HG02938 (cell line): ENCODE measurements around the gene CIC.
"Not testable (repeated sequence)": the region's sequence is repeated elsewhere in the genome, so short reads cannot be mapped to it uniquely, and the experiment has no call there.

Experiments used
- ATAC-seq: cut with Tn5 transposase; IDR thresholded peaks from one replicate; pipeline ENCODE4 v1.9.1; 2021; ENCODE audit warnings: mild to moderate bottlenecking, moderate library complexity; ENCODE audit not compliant: unreplicated experiment

CIC gene

DNA sequence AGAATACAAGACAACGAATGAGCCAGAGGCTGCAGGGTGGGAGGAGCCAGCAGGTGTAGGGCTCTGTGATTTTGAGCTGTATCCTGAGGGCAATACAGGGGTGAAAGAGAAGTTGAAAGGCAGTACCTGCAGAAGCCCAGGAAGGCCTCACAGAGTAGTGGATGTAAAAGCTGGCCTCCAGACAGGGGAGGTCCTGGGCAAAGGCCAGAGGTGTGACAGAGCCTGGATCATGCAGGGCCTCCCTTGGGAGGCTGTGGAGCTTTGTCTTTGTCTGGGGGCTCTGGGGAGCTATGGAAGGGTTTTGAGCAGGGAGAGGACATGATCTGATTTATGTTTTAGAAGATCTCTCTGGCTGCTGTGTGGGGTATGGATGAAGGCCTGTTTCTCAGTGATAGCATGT is 59.1 kb downstream of the CIC start:
- no peak for ATAC-seq

DNA sequence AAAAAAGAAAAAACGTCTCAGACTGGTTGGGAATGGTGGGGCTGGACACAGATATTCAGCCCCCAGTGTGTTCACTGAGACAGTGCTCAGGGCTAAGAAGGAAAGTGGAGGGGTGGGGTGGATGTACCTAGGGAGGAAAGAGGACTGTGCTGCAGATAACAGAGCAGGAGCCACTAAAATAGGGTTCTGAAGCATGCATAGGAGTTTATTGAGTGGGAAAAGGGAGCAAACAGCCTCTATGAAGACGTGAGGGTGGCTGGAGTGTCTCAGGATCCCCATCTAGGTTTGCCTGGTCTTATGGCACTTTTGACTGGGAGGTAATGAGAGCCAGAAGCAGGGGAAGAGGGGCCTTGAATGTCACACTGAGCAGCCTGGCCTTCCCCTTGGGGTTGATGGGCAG is 59.8 kb downstream of the CIC start:
- ATAC-seq: no peak

DNA sequence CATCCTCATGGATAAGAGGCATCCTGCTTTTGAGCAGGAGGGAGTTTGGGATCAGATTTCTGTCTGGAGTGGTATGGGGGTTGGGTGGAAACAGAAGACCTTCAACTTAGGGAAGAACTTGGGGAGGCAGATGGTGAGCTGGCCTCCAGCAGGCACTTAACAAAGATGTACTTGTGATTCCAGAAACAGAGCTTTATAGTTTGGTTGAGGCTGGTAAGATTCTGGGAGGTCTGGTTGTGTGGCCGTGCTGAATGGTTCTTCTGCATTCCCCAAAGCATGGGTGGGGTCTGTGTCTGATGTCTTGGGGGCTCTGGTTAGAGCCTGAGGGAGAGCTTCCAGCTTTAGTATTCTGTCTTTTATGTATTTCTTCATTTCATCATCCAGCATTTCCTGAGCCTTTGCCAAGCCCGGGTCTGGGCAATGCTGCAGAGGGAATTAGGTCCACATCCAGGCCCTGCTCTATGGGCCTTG is 61.2 kb downstream of the CIC start:
- ATAC-seq: no peak

DNA sequence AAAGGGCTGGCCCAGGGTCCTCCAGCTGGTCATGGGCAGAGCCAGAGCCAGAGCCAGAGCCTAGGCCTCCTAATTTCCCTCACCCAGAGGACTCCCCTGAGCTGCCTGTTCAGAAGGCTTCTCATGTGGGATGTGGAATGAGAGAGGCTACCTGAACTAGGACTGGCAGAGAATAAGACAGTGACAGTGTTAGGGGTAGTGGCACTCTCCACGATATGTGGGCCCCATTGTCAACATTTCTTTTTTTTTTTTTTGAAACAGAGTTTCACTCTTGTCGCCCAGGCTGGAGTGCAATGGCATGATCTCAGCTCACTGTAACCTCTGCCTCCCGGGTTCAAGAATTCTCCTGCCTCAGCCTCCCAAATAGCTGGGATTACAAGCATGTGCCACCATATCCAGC is 62.3 kb downstream of the CIC start:
- ATAC-seq: not testable (repeated sequence)

DNA sequence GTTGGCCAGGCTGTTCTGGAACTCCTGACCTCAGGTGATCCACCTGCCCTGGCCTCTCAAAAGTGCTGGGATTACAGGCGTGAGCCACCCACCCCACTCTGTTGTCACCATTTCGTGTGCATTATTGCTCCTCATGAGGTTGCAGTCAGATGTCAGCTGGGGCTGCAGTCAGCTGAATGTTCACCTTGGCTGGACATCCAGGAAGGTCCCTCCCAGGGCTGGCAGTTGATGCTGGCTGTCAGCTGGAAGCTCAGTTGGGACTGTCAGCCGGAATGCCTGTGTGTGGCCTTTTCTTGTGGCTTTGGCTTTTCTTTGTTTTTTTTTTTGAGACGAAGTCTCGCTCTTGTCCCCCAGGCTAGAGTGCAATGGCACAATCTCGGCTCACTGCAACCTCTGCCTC is 63.0 kb downstream of the CIC start:
- ATAC-seq: no peak

DNA sequence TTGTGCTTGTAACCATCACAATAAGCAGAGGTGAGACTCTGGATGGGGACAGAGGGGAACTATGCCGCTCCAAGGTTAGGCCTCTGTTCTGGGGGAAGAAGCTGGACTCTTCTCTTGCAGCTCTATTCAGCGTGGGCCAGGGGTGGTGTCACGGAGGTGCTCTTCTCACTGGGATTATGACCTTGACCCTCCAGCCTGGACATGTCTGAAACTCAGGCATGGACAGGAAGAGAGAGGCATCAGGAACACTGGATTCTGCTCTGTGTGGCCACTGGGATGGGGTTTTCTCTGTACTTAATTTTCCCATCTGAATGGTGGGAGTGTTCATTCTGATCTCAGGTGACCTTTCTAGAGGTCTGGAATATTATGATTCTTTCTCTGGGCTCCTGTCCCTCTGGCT is 64.0 kb downstream of the CIC start:
- no peak for ATAC-seq

DNA sequence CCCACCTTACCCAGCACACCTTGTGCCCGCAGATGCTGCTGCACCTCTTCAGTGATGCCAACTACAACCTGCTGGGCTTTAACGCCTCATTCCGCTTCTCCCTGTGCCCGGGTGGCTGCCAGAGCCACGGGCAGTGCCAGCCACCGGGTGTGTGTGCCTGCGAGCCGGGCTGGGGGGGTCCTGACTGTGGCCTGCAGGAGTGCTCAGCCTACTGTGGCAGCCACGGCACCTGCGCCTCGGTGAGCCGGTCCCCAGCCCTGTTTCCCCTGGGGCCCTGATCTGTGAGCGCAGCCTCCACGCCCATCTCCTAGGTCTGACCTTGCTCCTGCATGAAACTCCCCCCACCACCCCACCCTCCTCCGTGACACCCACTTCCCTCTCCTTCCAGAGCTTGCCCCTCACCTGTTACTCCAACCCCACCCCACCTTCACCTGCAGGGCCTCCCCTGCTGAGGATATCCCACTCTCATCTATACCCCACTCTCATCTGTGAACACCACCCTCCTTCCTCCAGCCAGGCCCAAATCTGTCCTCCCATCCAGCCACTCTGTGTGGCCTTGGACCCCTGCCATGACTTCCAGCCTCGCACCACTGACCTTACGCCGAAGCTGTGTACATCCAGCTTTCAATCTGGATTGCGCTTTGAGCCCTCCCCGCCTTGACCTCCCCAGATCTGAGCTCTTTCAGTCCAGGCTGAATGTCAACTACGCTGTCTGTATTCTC is 65.1 kb downstream of the CIC start:
- no peak for ATAC-seq

DNA sequence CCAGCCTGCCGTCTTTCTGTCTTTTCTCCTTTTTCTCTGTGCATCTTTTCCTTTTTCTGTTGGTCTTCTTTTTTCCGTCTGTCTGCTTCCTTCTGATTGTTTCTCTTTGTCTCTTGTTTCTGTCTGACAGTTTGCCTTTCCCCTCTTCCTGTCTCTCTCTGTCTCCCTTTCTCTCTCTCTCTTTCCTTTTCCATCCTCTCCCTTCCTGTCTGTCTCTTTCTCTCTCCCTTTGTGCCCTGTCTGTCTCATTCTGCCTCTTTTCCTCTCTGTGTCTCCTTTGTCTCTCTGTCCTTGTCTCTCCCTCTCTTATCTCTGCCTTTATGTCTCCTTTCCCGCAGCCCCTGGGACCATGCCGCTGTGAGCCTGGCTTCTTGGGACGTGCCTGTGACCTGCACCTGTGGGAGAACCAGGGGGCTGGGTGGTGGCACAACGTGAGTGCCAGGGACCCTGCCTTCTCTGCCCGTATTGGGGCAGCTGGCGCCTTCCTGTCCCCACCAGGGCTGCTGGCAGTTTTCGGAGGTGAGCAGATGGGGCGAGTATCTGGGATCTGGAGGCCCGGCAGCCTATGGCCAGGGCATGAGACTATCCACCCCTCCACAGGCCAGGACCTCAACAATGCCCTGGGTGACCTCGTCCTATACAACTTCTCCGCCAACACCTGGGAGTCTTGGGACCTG is 65.8 kb downstream of the CIC start:
- ATAC-seq: no peak

DNA sequence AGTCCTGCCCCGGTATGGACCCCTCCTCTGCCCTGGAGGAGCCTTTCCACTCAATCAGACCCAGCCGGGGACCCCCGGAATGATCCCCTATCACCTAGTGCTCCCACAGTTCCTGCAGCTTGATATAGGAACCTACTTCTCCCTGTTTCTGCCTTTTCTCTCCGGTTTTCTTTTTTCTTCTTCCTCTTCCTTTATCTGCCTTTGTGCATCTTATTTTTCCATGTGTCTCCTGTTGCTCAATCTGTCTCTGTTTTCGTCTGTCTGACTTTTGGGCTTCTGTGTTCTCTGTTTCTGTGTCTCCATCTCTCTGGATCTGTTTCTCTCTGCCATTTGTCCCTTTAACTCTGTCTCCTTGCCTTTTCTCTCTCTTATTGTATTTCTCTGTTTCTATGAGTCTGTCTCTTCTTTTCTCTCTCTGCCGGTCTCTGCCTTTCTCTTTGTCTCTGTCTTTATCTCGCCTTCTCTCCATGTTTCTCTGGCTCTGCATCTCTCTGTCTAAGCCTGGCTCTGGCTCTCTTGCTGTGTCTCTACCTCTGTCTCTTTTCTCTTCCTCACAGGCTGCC is 66.4 kb downstream of the CIC start:
- ATAC-seq: no peak

DNA sequence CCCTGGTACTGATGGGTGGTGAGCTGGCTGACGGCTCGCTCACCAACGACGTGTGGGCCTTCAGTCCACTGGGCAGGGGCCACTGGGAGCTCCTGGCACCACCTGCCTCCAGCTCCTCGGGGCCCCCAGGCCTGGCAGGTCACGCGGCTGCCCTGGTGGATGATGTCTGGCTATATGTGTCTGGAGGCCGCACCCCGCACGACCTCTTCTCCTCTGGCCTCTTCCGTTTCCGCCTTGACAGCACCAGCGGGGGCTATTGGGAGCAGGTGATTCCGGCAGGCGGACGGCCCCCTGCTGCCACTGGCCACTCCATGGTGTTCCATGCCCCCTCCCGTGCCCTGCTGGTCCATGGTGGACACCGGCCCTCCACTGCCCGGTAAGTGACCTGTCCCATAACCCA is 66.9 kb downstream of the CIC start:
- no peak for ATAC-seq

DNA sequence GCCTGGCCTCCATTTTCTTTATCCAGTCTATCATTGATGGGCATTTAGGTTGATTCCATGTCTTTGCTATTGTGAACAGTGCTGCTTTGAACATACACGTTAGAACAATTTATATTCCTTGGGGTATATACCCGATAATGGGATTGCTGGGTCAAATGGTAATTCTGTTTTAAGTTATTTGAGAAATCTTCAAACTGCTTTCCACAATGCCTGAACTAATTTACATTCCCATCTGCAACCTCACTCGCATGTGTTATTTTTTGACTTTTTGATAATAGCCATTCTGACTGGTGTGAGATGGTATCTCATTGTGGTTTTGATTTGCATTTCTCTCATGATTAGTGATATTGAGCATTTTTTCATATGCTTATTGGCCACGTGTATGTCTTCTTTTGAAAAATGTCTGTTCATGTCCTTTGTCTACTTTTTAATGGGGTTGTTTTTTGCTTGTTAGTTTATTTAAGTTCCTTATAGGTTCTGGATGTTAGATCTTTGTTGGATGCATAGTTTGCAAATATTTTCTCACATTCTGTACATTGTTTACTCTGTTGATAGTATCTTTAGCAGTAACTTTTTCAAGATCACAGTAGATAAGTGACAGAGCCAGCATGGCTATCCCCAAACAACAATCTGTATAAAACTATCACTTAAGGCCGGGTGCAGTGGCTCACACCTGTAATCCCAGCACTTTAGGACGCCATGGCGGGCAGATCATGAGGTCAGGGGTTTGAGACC is 70.2 kb downstream of the CIC start:
- not testable (repeated sequence) for ATAC-seq

DNA sequence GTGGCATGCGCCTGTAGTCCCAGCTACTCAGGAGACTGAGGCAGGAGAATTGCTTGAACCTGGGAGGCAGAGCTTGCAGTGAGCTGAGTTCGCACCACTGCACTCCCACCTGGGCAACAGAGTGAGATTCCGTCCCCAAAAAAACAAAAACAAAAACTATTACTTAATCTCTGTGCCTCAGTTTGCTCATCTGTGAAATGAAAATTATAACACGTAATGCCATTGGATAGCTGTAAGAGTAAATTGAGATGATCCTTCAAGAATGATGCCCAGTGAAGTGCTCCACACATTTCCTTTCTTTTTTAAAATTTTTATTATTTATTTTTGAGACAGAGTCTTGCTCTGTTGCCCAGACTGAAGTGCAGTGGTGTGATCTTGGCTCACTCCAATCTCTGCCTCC is 70.9 kb downstream of the CIC start:
- ATAC-seq: not testable (repeated sequence)

DNA sequence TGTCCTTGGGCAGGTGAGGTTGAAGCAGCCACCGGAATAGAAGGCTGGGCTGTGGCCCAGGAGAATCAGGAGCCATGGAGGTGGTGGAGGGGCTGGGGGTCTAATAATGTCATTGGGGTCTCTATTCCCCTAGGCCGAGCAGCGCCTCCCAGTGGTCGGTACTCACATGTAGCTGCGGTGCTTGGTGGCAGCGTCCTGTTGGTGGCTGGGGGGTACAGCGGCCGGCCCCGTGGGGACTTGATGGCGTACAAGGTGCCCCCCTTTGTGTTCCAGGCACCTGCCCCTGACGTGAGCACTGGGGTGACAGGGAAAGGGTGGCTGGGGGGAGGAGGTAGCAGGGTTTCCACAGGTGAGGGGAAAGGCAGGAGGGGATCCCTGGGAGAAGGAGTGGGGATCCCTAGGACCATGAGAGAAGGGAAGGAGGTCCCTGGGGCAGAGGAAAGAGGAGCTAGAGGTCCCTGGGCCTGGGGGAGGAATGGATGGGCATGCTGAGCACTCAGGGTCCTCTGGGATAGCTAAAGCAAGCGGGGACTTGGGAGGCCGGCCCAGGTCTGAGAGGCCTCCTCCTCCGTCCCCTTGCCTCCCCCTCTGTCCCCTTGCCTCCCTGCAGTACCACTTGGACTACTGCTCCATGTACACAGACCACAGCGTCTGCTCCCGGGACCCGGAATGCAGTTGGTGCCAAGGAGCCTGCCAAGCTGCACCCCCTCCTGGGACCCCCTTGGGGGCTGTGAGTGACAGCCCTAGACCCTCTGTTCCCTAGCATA is 74.5 kb downstream of the CIC start:
- no peak for ATAC-seq

DNA sequence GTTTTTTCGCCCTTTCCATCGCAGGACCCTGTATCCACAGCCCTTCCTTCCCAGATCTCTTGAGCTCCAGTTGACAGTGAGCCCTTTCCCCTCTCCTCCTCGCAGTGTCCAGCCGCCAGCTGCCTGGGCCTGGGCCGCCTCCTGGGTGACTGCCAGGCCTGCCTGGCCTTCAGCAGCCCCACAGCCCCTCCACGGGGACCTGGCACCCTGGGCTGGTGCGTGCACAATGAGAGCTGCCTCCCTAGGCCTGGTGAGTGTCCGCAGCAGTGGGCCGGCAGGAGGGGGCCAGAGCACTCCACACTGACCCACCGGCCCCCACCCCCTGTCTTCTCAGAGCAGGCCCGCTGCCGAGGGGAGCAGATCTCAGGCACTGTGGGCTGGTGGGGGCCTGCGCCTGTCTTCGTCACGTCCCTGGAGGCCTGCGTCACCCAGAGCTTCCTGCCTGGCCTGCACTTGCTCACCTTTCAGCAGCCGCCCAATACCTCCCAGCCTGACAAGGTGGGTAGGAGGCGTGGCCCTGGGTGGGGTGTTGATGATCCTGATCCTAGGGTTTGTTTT is 75.4 kb downstream of the CIC start:
- no peak for ATAC-seq
